NCI-H146 treated with DMSO at 0.1 percent for 48 hours (cell line): ENCODE measurements around the gene SLC1A3.

Source experiments
- DNase-seq: peaks from one replicate; lab custom pipeline; 2025; ENCODE audit not compliant: unreplicated experiment; lab: John Stamatoyannopoulos, UW

The SLC1A3 gene

GRCh38 chr5:36599986-36600779 lies 6.2 kb upstream of the SLC1A3 start:
- DNase-seq, result no peak

GRCh38 chr5:36600917-36601527 lies 5.4 kb upstream of the SLC1A3 start:
- no peak for DNase-seq

- no peak for DNase-seq
Measured at GRCh38 chr5:36602704-36603321, 3.6 kb upstream of the SLC1A3 start.

GRCh38 chr5:36605241-36605640 lies 1.2 kb upstream of the SLC1A3 start:
- no peak for DNase-seq

GRCh38 chr5:36606036-36606427 lies 374 bp upstream of the SLC1A3 start:
- DNase-seq, result no peak

- DNase-seq, result no peak
Measured at GRCh38 chr5:36607114-36607571, 737 bp downstream of the SLC1A3 start.

GRCh38 chr5:36607838-36608783 lies 1.7 kb downstream of the SLC1A3 start:
- DNase-seq, result no peak

- DNase-seq, result no peak
Measured at GRCh38 chr5:36610621-36611020, 4.2 kb downstream of the SLC1A3 start.

GRCh38 chr5:36611520-36612274 lies 5.3 kb downstream of the SLC1A3 start:
- DNase-seq, result no peak

- no peak for DNase-seq
Measured at GRCh38 chr5:36613241-36613640, 6.8 kb downstream of the SLC1A3 start.

GRCh38 chr5:36613771-36614656 lies 7.6 kb downstream of the SLC1A3 start:
- DNase-seq, result no peak

GRCh38 chr5:36614657-36615308 lies 8.4 kb downstream of the SLC1A3 start:
- no peak for DNase-seq

- DNase-seq, result no peak
Measured at GRCh38 chr5:36619012-36619635, 12.7 kb downstream of the SLC1A3 start.

- DNase-seq, result no peak
Measured at GRCh38 chr5:36621985-36622384, 15.6 kb downstream of the SLC1A3 start.

- no peak for DNase-seq
Measured at GRCh38 chr5:36623832-36624231, 17.4 kb downstream of the SLC1A3 start.

GRCh38 chr5:36624277-36624676 lies 17.9 kb downstream of the SLC1A3 start:
- DNase-seq, result no peak

- DNase-seq, result no peak
Measured at GRCh38 chr5:36628695-36629094, 22.3 kb downstream of the SLC1A3 start.

GRCh38 chr5:36629729-36630128 lies 23.3 kb downstream of the SLC1A3 start:
- DNase-seq, result no peak
